HEK293 (cell line): ENCODE results near the gene RDM1.

Experiments used
- IKZF3 ChIP-seq: fragments of 450-650 bp; IDR thresholded peaks from 2 replicates; pipeline ENCODE4 v1.5.0; 2018; ENCODE audit warnings: missing biosample characterization, mild to moderate bottlenecking, missing genetic modification characterization, moderate library complexity
- KLF1 ChIP-seq: fragments of 450-650 bp; formaldehyde crosslinking; IDR thresholded peaks from 2 replicates; pipeline ENCODE4 v1.5.1; 2016; ENCODE audit warnings: missing biosample characterization, missing genetic modification characterization
- KLF10 ChIP-seq: fragments of 450-650 bp; IDR thresholded peaks from 2 replicates; pipeline ENCODE4 v1.5.1; 2018; ENCODE audit warnings: missing biosample characterization, mild to moderate bottlenecking, missing genetic modification characterization
- KLF8 ChIP-seq: fragments of 450-650 bp; formaldehyde crosslinking; IDR thresholded peaks from 2 replicates; pipeline ENCODE4 v1.5.1; 2016; ENCODE audit warnings: missing biosample characterization, missing genetic modification characterization
- KLF9 ChIP-seq: fragments of 450-650 bp; formaldehyde crosslinking; IDR thresholded peaks from 2 replicates; pipeline ENCODE4 v1.5.1; 2016; ENCODE audit warnings: missing biosample characterization, missing genetic modification characterization, low read depth
- MZF1 ChIP-seq: fragments of 450-650 bp; formaldehyde crosslinking; IDR thresholded peaks from 2 replicates; pipeline ENCODE4 v1.5.1; 2017; ENCODE audit warnings: missing biosample characterization, missing genetic modification characterization, borderline replicate concordance
- OVOL3 ChIP-seq: fragments of 450-650 bp; formaldehyde crosslinking; IDR thresholded peaks from 2 replicates; pipeline ENCODE4 v1.5.1; 2016; ENCODE audit warnings: missing biosample characterization, missing genetic modification characterization
- SETDB1 ChIP-seq: IDR thresholded peaks from one replicate; pipeline ENCODE4 v1.6.1; 2017; ENCODE audit warnings: mild to moderate bottlenecking, low read length, moderate library complexity, mixed read lengths; ENCODE audit not compliant: insufficient read length
- SP7 ChIP-seq: fragments of 450-650 bp; formaldehyde crosslinking; IDR thresholded peaks from 2 replicates; pipeline ENCODE4 v1.5.1; 2016; ENCODE audit warnings: missing biosample characterization, missing genetic modification characterization
- ZEB2 ChIP-seq: fragments of 450-650 bp; formaldehyde crosslinking; IDR thresholded peaks from 2 replicates; pipeline ENCODE4 v1.5.1; 2016; ENCODE audit warnings: missing biosample characterization, missing genetic modification characterization
- ZFHX2 ChIP-seq: fragments of 450-650 bp; formaldehyde crosslinking; conservative IDR thresholded peaks from 2 replicates; pipeline ENCODE4 v1.5.1; 2016; ENCODE audit warnings: missing biosample characterization, missing genetic modification characterization
- ZNF133 ChIP-seq: fragments of 450-650 bp; formaldehyde crosslinking; IDR thresholded peaks from 2 replicates; pipeline ENCODE4 v1.5.1; 2016; ENCODE audit warnings: missing biosample characterization, missing genetic modification characterization
- ZNF214 ChIP-seq: fragments of 450-650 bp; formaldehyde crosslinking; IDR thresholded peaks from 2 replicates; pipeline ENCODE4 v1.5.1; 2017; ENCODE audit warnings: missing biosample characterization, mild to moderate bottlenecking, missing genetic modification characterization, borderline replicate concordance
- ZNF24 ChIP-seq: fragments of 450-650 bp; formaldehyde crosslinking; IDR thresholded peaks from 2 replicates; pipeline ENCODE4 v1.5.1; 2016; ENCODE audit warnings: missing biosample characterization, missing genetic modification characterization
- ZNF302 ChIP-seq: fragments of 450-650 bp; formaldehyde crosslinking; IDR thresholded peaks from 2 replicates; pipeline ENCODE4 v1.5.1; 2016; ENCODE audit warnings: missing biosample characterization, missing genetic modification characterization, low read depth
- ZNF341 ChIP-seq: fragments of 450-650 bp; formaldehyde crosslinking; IDR thresholded peaks from 2 replicates; pipeline ENCODE4; 2016; ENCODE audit warnings: low read depth, missing biosample characterization, missing genetic modification characterization
- ZNF37A ChIP-seq: fragments of 450-650 bp; IDR thresholded peaks from 2 replicates; pipeline ENCODE4 v1.5.1; 2018; ENCODE audit warnings: missing biosample characterization, missing genetic modification characterization
- ZNF433 ChIP-seq: fragments of 450-650 bp; formaldehyde crosslinking; IDR thresholded peaks from 2 replicates; pipeline ENCODE4 v1.5.1; 2016; ENCODE audit warnings: missing biosample characterization, missing genetic modification characterization, low read depth
- ZNF473 ChIP-seq: fragments of 450-650 bp; formaldehyde crosslinking; IDR thresholded peaks from 2 replicates; pipeline ENCODE4 v1.5.1; 2017; ENCODE audit warnings: missing biosample characterization, missing genetic modification characterization
- ZNF501 ChIP-seq: fragments of 450-650 bp; formaldehyde crosslinking; IDR thresholded peaks from 2 replicates; pipeline ENCODE4 v1.5.1; 2016; ENCODE audit warnings: missing biosample characterization, missing genetic modification characterization
- ZNF530 ChIP-seq: fragments of 450-650 bp; formaldehyde crosslinking; IDR thresholded peaks from 2 replicates; pipeline ENCODE4 v1.5.1; 2016; ENCODE audit warnings: low read depth, missing biosample characterization, missing genetic modification characterization
- ZNF549 ChIP-seq: fragments of 450-650 bp; IDR thresholded peaks from 2 replicates; pipeline ENCODE4 v1.5.1; 2018; ENCODE audit warnings: missing biosample characterization, missing genetic modification characterization, mild to moderate bottlenecking, inconsistent platforms, moderate library complexity
- ZNF654 ChIP-seq: fragments of 450-650 bp; formaldehyde crosslinking; IDR thresholded peaks from 2 replicates; pipeline ENCODE4 v1.5.1; 2016; ENCODE audit warnings: low read depth, missing biosample characterization, missing genetic modification characterization
- ZNF785 ChIP-seq: fragments of 450-650 bp; formaldehyde crosslinking; IDR thresholded peaks from 2 replicates; pipeline ENCODE4 v1.5.1; 2016; ENCODE audit warnings: missing biosample characterization, missing genetic modification characterization
- TF ChIP-seq, protein P1 (sequence below): fragments of 450-650 bp; formaldehyde crosslinking; IDR thresholded peaks from 2 replicates; pipeline ENCODE4 v1.5.1; 2016; ENCODE audit warnings: missing biosample characterization, missing genetic modification characterization
- TF ChIP-seq, protein P2 (sequence below): fragments of 450-650 bp; formaldehyde crosslinking; conservative IDR thresholded peaks from 2 replicates; pipeline ENCODE4 v1.5.1; 2016; ENCODE audit warnings: low read depth, missing biosample characterization, missing genetic modification characterization
- TF ChIP-seq, protein P3 (sequence below): fragments of 450-650 bp; formaldehyde crosslinking; IDR thresholded peaks from 2 replicates; pipeline ENCODE4 v1.5.1; 2017; ENCODE audit warnings: missing biosample characterization, missing genetic modification characterization
- TF ChIP-seq, protein P4 (sequence below): fragments of 450-650 bp; formaldehyde crosslinking; IDR thresholded peaks from 2 replicates; pipeline ENCODE4 v1.5.1; 2016; ENCODE audit warnings: missing biosample characterization, missing genetic modification characterization
- TF ChIP-seq, protein P5 (sequence below): fragments of 450-650 bp; formaldehyde crosslinking; IDR thresholded peaks from 2 replicates; pipeline ENCODE4 v1.5.1; 2016; ENCODE audit warnings: missing biosample characterization, missing genetic modification characterization

The RDM1 gene

DNA sequence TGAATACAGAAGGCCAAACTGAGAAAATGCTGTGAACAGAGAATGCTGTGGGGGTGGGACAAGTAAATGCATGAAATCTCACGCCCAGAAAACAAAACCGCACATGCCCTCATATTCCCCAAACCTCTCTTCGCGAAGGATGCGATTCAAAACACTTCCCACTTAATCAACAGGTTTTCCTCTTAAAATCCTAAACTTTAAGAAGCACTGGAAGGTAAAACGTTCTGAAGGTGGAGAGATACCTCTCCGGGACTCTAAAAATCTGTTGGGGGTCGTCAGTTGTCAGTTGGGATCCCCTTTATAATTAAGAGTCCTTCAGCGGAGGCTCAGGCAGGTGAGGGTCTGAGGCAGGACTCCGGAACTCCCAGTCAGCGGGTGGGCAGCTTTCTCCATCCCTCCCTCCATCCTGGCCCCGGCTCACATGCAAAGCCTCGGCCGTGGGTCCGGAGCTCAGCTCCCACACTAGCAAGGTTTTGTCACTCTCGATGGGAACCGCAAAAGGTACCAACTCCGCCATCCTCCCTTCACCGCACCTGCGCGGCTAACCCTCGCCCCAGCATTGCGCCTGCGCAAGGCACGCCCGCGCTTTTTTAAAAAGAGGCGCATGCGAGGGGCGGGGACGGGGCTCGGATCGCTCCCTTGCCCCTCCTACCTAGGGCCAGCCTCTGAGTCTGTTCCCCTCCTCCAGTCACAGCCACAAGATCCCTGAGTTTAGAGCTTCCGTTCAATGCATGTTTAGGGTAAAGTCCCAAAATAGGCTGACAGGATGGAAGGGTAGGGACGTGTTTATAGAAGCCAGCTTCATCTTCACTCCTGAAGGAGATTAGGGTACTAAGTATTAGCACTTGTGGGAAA lies at the start of gene RDM1 (continued):
- TF ChIP-seq, protein P1, sequence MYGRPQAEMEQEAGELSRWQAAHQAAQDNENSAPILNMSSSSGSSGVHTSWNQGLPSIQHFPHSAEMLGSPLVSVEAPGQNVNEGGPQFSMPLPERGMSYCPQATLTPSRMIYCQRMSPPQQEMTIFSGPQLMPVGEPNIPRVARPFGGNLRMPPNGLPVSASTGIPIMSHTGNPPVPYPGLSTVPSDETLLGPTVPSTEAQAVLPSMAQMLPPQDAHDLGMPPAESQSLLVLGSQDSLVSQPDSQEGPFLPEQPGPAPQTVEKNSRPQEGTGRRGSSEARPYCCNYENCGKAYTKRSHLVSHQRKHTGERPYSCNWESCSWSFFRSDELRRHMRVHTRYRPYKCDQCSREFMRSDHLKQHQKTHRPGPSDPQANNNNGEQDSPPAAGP (tag by site-specific recombination), result no peak
- TF ChIP-seq ZNF501 (tag by site-specific recombination), result peak; percentile 46
- TF ChIP-seq MZF1 (tag by site-specific recombination), result 0 out of 2 replicates have a peak, but pooled peaks have one; percentile 9
- TF ChIP-seq ZFHX2, result peak; percentile 72
- no peak for TF ChIP-seq ZNF37A
- TF ChIP-seq SP7 (tag by site-specific recombination), result peak; percentile 30; the same call in 1 of the 2 replicates
- TF ChIP-seq ZNF473, result no peak
- TF ChIP-seq KLF8 (tag by site-specific recombination), result peak; percentile 68
- TF ChIP-seq ZNF433 (tag by site-specific recombination), result no peak
- no peak for TF ChIP-seq ZNF530 (tag by site-specific recombination)
- peak; percentile 76; the same call in 1 of the 2 replicates for TF ChIP-seq KLF10 (tag by site-specific recombination)
- TF ChIP-seq ZNF24 (tag by site-specific recombination), result no peak
- TF ChIP-seq ZNF549 (tag by site-specific recombination), result no peak
- TF ChIP-seq, protein P2, sequence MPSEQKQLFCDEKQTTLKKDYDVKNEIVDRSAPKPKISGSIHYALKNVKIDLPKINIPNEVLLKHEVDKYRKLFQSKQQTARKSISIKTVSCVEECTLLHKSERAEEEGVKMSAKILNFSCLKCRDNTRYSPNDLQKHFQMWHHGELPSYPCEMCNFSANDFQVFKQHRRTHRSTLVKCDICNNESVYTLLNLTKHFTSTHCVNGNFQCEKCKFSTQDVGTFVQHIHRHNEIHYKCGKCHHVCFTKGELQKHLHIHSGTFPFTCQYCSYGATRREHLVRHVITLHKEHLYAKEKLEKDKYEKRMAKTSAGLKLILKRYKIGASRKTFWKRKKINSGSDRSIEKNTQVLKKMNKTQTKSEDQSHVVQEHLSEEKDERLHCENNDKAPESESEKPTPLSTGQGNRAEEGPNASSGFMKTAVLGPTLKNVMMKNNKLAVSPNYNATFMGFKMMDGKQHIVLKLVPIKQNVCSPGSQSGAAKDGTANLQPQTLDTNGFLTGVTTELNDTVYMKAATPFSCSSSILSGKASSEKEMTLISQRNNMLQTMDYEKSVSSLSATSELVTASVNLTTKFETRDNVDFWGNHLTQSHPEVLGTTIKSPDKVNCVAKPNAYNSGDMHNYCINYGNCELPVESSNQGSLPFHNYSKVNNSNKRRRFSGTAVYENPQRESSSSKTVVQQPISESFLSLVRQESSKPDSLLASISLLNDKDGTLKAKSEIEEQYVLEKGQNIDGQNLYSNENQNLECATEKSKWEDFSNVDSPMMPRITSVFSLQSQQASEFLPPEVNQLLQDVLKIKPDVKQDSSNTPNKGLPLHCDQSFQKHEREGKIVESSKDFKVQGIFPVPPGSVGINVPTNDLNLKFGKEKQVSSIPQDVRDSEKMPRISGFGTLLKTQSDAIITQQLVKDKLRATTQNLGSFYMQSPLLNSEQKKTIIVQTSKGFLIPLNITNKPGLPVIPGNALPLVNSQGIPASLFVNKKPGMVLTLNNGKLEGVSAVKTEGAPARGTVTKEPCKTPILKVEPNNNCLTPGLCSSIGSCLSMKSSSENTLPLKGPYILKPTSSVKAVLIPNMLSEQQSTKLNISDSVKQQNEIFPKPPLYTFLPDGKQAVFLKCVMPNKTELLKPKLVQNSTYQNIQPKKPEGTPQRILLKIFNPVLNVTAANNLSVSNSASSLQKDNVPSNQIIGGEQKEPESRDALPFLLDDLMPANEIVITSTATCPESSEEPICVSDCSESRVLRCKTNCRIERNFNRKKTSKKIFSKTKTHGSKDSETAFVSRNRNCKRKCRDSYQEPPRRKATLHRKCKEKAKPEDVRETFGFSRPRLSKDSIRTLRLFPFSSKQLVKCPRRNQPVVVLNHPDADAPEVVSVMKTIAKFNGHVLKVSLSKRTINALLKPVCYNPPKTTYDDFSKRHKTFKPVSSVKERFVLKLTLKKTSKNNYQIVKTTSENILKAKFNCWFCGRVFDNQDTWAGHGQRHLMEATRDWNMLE (tag by site-specific recombination), result peak; percentile 18; the same call in 1 of the 2 replicates
- no peak for TF ChIP-seq OVOL3 (tag by site-specific recombination)
- no peak for TF ChIP-seq ZNF133 (tag by site-specific recombination)
- TF ChIP-seq ZNF341, result peak; percentile 30; the same call in 1 of the 2 replicates
- TF ChIP-seq IKZF3 (tag by site-specific recombination), result no peak
- TF ChIP-seq KLF9 (tag by site-specific recombination), result peak; percentile 91
- TF ChIP-seq ZEB2 (tag by site-specific recombination), result peak; percentile 69; the same call in 1 of the 2 replicates
- TF ChIP-seq ZNF214 (tag by site-specific recombination), result no peak
- TF ChIP-seq, protein P3, sequence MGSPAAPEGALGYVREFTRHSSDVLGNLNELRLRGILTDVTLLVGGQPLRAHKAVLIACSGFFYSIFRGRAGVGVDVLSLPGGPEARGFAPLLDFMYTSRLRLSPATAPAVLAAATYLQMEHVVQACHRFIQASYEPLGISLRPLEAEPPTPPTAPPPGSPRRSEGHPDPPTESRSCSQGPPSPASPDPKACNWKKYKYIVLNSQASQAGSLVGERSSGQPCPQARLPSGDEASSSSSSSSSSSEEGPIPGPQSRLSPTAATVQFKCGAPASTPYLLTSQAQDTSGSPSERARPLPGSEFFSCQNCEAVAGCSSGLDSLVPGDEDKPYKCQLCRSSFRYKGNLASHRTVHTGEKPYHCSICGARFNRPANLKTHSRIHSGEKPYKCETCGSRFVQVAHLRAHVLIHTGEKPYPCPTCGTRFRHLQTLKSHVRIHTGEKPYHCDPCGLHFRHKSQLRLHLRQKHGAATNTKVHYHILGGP (tag by site-specific recombination), result no peak
- TF ChIP-seq, protein P4, sequence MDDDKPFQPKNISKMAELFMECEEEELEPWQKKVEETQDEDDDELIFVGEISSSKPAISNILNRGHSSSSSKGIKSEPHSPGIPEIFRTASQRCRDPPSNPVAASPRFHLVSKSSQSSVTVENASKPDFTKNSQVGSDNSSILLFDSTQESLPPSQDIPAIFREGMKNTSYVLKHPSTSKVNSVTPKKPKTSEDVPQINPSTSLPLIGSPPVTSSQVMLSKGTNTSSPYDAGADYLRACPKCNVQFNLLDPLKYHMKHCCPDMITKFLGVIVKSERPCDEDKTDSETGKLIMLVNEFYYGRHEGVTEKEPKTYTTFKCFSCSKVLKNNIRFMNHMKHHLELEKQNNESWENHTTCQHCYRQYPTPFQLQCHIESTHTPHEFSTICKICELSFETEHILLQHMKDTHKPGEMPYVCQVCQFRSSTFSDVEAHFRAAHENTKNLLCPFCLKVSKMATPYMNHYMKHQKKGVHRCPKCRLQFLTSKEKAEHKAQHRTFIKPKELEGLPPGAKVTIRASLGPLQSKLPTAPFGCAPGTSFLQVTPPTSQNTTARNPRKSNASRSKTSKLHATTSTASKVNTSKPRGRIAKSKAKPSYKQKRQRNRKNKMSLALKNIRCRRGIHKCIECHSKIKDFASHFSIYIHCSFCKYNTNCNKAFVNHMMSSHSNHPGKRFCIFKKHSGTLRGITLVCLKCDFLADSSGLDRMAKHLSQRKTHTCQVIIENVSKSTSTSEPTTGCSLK (tag by site-specific recombination), result no peak
- peak; percentile 35; the same call in 1 of the 2 replicates for TF ChIP-seq KLF1 (tag by site-specific recombination)
- TF ChIP-seq SETDB1, result peak; percentile 26
- no peak for TF ChIP-seq ZNF654 (tag by site-specific recombination)
- TF ChIP-seq, protein P5, sequence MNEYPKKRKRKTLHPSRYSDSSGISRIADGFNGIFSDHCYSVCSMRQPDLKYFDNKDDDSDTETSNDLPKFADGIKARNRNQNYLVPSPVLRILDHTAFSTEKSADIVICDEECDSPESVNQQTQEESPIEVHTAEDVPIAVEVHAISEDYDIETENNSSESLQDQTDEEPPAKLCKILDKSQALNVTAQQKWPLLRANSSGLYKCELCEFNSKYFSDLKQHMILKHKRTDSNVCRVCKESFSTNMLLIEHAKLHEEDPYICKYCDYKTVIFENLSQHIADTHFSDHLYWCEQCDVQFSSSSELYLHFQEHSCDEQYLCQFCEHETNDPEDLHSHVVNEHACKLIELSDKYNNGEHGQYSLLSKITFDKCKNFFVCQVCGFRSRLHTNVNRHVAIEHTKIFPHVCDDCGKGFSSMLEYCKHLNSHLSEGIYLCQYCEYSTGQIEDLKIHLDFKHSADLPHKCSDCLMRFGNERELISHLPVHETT, result no peak
- no peak for TF ChIP-seq ZNF785 (tag by site-specific recombination)
- no peak for TF ChIP-seq ZNF302 (tag by site-specific recombination)
